Measurements from ENCODE around the gene KRT14.

KRT14 gene

GRCh38 chr17:41556931-41557330 lies 29.8 kb downstream of the KRT14 start:
- TF ChIP-seq CTCF (IDR thresholded peaks at IDR 0.05), result no peak

GRCh38 chr17:41556306-41556705 lies 30.4 kb downstream of the KRT14 start:
- no peak for TF ChIP-seq CTCF (IDR thresholded peaks at IDR 0.05)

GRCh38 chr17:41555105-41555887 lies 31.4 kb downstream of the KRT14 start:
- no peak for TF ChIP-seq CTCF (IDR thresholded peaks at IDR 0.05)

GRCh38 chr17:41553987-41554680 lies 32.6 kb downstream of the KRT14 start:
- no peak for TF ChIP-seq CTCF (IDR thresholded peaks at IDR 0.05)

- TF ChIP-seq CTCF (IDR thresholded peaks at IDR 0.05), result no peak
Measured at GRCh38 chr17:41553176-41553575, 33.5 kb downstream of the KRT14 start.

GRCh38 chr17:41552455-41552854 lies 34.2 kb downstream of the KRT14 start:
- TF ChIP-seq CTCF (IDR thresholded peaks at IDR 0.05), result no peak

GRCh38 chr17:41551365-41551764 lies 35.3 kb downstream of the KRT14 start:
- no peak for TF ChIP-seq CTCF (IDR thresholded peaks at IDR 0.05)

All from LNCAP (cell line).